CD1c-positive myeloid dendritic cell (primary cell): ENCODE measurements around the gene TCF15.
"Not testable (repeated sequence)": the region's sequence is repeated elsewhere in the genome, so short reads cannot be mapped to it uniquely, and the experiment has no call there.

Experiments used
- DNase-seq: peaks from one replicate; pipeline ENCODE4 v3.0.0-alpha.2; 2016; ENCODE audit errors: extremely low spot score

The TCF15 gene

GRCh38 chr20:642398-643174 is 32.5 kb upstream of the TCF15 start:
- no peak for DNase-seq

GRCh38 chr20:642013-642397 is 31.9 kb upstream of the TCF15 start:
- not testable (repeated sequence) for DNase-seq

GRCh38 chr20:641516-641875 is 31.4 kb upstream of the TCF15 start:
- DNase-seq: no peak

- no peak for DNase-seq
Observed at GRCh38 chr20:640674-641515, 30.8 kb upstream of the TCF15 start.

GRCh38 chr20:638579-638978 is 28.5 kb upstream of the TCF15 start:
- DNase-seq: no peak

GRCh38 chr20:637559-637958 is 27.4 kb upstream of the TCF15 start:
- no peak for DNase-seq

GRCh38 chr20:635893-636338 is 25.8 kb upstream of the TCF15 start:
- DNase-seq: no peak

- DNase-seq: no peak
Observed at GRCh38 chr20:635028-635892, 25.2 kb upstream of the TCF15 start.

- DNase-seq: no peak
Observed at GRCh38 chr20:634148-634925, 24.2 kb upstream of the TCF15 start.

GRCh38 chr20:631101-631500 is 21.0 kb upstream of the TCF15 start:
- DNase-seq: no peak

GRCh38 chr20:626579-626978 is 16.5 kb upstream of the TCF15 start:
- no peak for DNase-seq

- peak; percentile 58 for DNase-seq
Observed at GRCh38 chr20:625360-625932, 15.3 kb upstream of the TCF15 start.

GRCh38 chr20:623704-624103 is 13.6 kb upstream of the TCF15 start:
- DNase-seq: no peak

GRCh38 chr20:623021-623420 is 12.9 kb upstream of the TCF15 start:
- DNase-seq: no peak

GRCh38 chr20:622161-622560 is 12.1 kb upstream of the TCF15 start:
- DNase-seq: no peak

- peak; percentile 18 for DNase-seq
Observed at GRCh38 chr20:621125-621756, 11.1 kb upstream of the TCF15 start.

GRCh38 chr20:620246-620645 is 10.1 kb upstream of the TCF15 start:
- no peak for DNase-seq

GRCh38 chr20:618980-619379 is 8.9 kb upstream of the TCF15 start:
- DNase-seq: no peak

- DNase-seq: no peak
Observed at GRCh38 chr20:617934-618690, 8.0 kb upstream of the TCF15 start.

GRCh38 chr20:615514-615913 is 5.4 kb upstream of the TCF15 start:
- DNase-seq: peak; percentile 14
